CD4-positive, alpha-beta T cell (primary cell): ENCODE results near the gene ZNF324. TPM values are rescaled to one million over a fixed set of nuclear protein-coding genes. Genes with fewer than 3 reads are reported as not detected.
A peak's percentile ranks its signal among the peaks of the same experiment; 100 is the strongest.
"Not testable (repeated sequence)": the region's sequence is repeated elsewhere in the genome, so short reads cannot be mapped to it uniquely, and the experiment has no call there.

Experiments
- ATAC-seq: fragments of 200-7000 bp; cut with Tn5 transposase; one replicate; pipeline ENCODE4 v1.10.0; 2022; ENCODE audit warnings: mild to moderate bottlenecking; ENCODE audit not compliant: poor library complexity
- CTCF ChIA-PET: fragments of 350-600 bp; sonication (Branson Sonifier 250); formaldehyde crosslinking; loops from one replicate; lab custom pipeline; 2021; ENCODE audit warnings: antibody characterized with exemption, inconsistent platforms; lab: Charles Lee
- POLR2A ChIA-PET: fragments of 350-600 bp; sonication (Branson Sonifier 250); formaldehyde crosslinking; loops from one replicate; lab custom pipeline; 2021; ENCODE audit warnings: antibody characterized with exemption, inconsistent platforms; lab: Charles Lee
- DNase-seq, 14 experiments: peaks; one replicate each; pipeline ENCODE4 v3.0.0-alpha.2; 2013 to 2020; ENCODE audit warnings: mixed read lengths in 2 of 14
- H3K27ac ChIP-seq, 2 donors: one replicate each; pipeline versions ENCODE4 v1.5.1 to v1.7.0; 2013; ENCODE audit warnings: low read length in 2 of 2, low read depth in 1 of 2, mild to moderate bottlenecking in 1 of 2
- H3K27me3 ChIP-seq, 2 experiments: 1 replicate in 1 of 2; 2 replicates in 1 of 2; pipeline versions ENCODE4 v1.6.1 to v1.7.0; 2013; ENCODE audit warnings: low read length in 2 of 2, control low read depth in 1 of 2, mild to moderate bottlenecking in 1 of 2, moderate library complexity in 1 of 2; ENCODE audit not compliant: insufficient read depth in 2 of 2, control insufficient read depth in 1 of 2
- H3K36me3 ChIP-seq: one replicate; pipeline ENCODE4 v1.6.1; 2013; ENCODE audit warnings: low read length, control low read depth; ENCODE audit not compliant: insufficient read depth
- H3K4me1 ChIP-seq: one replicate; pipeline ENCODE4 v1.6.1; 2013; ENCODE audit warnings: low read length, control low read depth; ENCODE audit not compliant: insufficient read depth
- H3K4me3 ChIP-seq: one replicate; pipeline ENCODE4 v1.5.1; 2013; ENCODE audit warnings: mild to moderate bottlenecking, low read length, moderate library complexity
- H3K9me3 ChIP-seq, 2 experiments: 1 replicate in 1 of 2; 2 replicates in 1 of 2; pipeline versions ENCODE4 v1.6.1 to v1.7.0; 2013; ENCODE audit warnings: low read length in 2 of 2, mild to moderate bottlenecking in 2 of 2, control low read depth in 1 of 2, moderate library complexity in 1 of 2; ENCODE audit not compliant: control insufficient read depth in 1 of 2, insufficient read depth in 1 of 2
- H3K27ac Mint-ChIP-seq: one replicate; pipeline ENCODE4 v1.8.0; 2020; ENCODE audit warnings: mixed read lengths
- H3K27me3 Mint-ChIP-seq: one replicate; pipeline ENCODE4 v1.8.0; 2021; ENCODE audit warnings: mixed read lengths
- H3K36me3 Mint-ChIP-seq: one replicate; pipeline ENCODE4 v1.8.0; 2021; ENCODE audit warnings: low read depth, mixed read lengths
- H3K4me1 Mint-ChIP-seq: one replicate; pipeline ENCODE4 v1.8.0; 2021; ENCODE audit warnings: low read depth, mixed read lengths
- H3K4me3 Mint-ChIP-seq: one replicate; pipeline ENCODE4 v1.8.0; 2020; ENCODE audit warnings: mild to moderate bottlenecking, mixed read lengths
- H3K9me3 Mint-ChIP-seq: one replicate; pipeline ENCODE4 v1.8.0; 2020; ENCODE audit warnings: mixed read lengths
- intact Hi-C, 2 experiments: fragments of 100-400 bp; cut with DNase I in 1 of 2; cut with micrococcal nuclease in 1 of 2; formaldehyde crosslinking; loops; one replicate each; pipeline versions ENCODE4 v1.15.1 to v1.9.0; 2023 to 2025; cut with DNase I, micrococcal nuclease
- total RNA-seq, 174 experiments: library from RNA in 2 of 174; stranded (reverse) in 2 of 174; gene quantifications; one replicate each; pipeline ENCODE4 v1.2.3 and lab custom pipeline; 2021 to 2026
- TF ChIP-seq, protein P1 (sequence below): fragments of 200-600 bp; IDR thresholded peaks from one replicate; pipeline ENCODE4 v1.8.0; 2022; ENCODE audit warnings: antibody characterized with exemption, mild to moderate bottlenecking

Gene ZNF324
- total RNA-seq, 2 experiments from 2014 or later: 24.3 to 25.2 TPM

DNA sequence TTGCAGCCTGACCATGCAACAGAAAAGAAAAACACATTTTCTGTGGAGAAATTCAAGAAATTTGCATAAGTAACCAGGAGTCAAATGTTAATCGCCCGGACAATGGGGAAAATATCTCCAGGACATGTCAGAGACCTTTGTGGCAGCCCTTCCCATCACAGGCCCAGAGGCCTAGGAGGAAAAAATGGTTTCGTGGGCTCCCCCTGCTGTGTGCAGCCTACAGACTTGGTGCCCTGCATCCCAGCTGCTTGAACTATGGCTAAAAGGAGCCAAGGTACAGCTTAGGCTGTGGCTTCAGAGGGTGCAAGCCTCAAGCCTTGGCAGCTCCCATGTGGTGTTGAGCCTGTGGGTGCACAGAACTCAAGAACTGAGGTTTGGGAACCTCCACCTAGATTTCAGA, 18.0 kb upstream of the ZNF324 start:
- Mint-ChIP-seq H3K4me1 (peaks cover 17% of the 10 kb centered on the region), H3K27me3 (peaks cover 42% of the 10 kb centered on the region), H3K36me3 (peaks cover 17% of the 10 kb centered on the region)
- CTCF ChIA-PET, POLR2A ChIA-PET, H3K27ac ChIP-seq, H3K4me3 ChIP-seq, DNase-seq, H3K9me3 Mint-ChIP-seq, H3K4me3 Mint-ChIP-seq, intact Hi-C loops, H3K27ac Mint-ChIP-seq, ATAC-seq, H3K36me3 ChIP-seq: not testable (repeated sequence)
- peaks cover 15% of the 10 kb centered on the region for H3K4me1 ChIP-seq
- peaks cover 7 to 14% of the 10 kb centered on the region in 2 experiments for H3K9me3 ChIP-seq
- H3K27me3 ChIP-seq: peaks cover 9 to 16% of the 10 kb centered on the region in 2 experiments

DNA sequence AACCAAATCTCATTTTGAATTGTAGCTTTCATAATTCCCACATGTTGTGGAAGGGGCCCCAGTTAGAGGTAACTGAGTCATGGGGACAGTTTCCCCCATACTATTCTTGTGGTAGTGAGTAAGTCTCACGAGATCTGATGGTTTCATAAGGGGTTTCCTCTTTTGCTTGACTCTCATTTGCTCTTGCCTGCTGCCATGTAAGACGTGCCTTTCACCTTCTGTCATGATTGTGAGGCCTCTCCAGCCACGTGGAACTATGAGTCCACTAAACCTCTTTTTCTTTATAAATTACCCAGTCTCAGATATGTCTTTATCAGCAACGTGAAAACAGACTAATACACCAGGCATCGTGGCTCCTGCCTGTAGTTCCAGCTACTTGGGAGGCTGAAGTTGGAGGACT, 16.9 kb upstream of the ZNF324 start:
- Histone ChIP-seq H3K36me3 (peaks cover 10% of the 10 kb centered on the region), H3K9me3 (peaks cover 7 to 14% of the 10 kb centered on the region in 2 experiments), H3K4me1 (peaks cover 15% of the 10 kb centered on the region), H3K27me3 (peaks cover 9 to 16% of the 10 kb centered on the region in 2 experiments)
- H3K27ac Mint-ChIP-seq, H3K9me3 Mint-ChIP-seq, POLR2A ChIA-PET, DNase-seq, H3K4me3 ChIP-seq, ATAC-seq, H3K27ac ChIP-seq: not testable (repeated sequence)
- Mint-ChIP-seq H3K27me3 (peaks cover 31% of the 10 kb centered on the region), H3K4me3 (peak overlapping the region; percentile 38), H3K36me3 (peaks cover 26% of the 10 kb centered on the region), H3K4me1 (peaks cover 21% of the 10 kb centered on the region)
- intact Hi-C loops: loop anchor here in 1 of 2 experiments (2.0 to 5.0 kb wide), 2 partner anchors 41 to 143 kb away; partner anchors contain the start of genes ERVK3-1 and ZNF584
- CTCF ChIA-PET: interaction anchor here (0.6 to 2.6 kb wide), 2 partner anchors 9 to 70 kb away, joined by 3 to 10 read pairs; partner anchors contain the start of gene ZBTB45

DNA sequence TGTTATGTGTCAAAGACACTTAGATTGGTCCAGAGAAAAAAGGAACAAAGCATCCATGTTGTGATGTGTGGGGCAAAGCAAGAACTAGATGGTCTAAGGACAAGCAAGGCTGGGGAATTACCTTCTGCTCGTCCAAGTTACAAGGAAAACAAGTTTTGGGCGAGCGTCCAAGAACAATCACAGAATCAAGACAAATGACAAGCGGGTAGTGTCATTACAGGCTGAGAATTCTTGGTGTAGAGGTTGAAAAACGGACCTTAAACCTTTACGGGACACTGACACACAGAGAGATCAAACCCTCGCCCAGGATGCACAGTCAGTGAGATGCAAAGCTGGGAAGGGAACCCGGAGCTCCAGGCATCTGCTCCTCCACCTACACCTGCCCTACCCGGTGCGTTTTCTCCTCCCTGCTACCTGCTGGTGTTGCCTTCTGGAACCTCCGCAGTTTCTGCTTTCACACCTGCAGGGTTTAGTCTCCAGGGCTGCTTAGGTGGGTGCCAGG, 16.0 kb upstream of the ZNF324 start:
- peaks cover 9 to 16% of the 10 kb centered on the region in 2 experiments for H3K27me3 ChIP-seq
- peaks cover 10% of the 10 kb centered on the region for H3K36me3 ChIP-seq
- H3K36me3 Mint-ChIP-seq: peaks cover 26% of the 10 kb centered on the region
- intact Hi-C loops: loop anchor here (1.0 to 5.0 kb wide), 5 partner anchors 11 to 144 kb away; partner anchors contain the start of genes ZNF132 (in 2 of the 2), ZNF584 (in 2 of the 2) and ERVK3-1 (in 1 of the 2)
- H3K27me3 Mint-ChIP-seq: peaks cover 28% of the 10 kb centered on the region
- TF ChIP-seq, protein P1, sequence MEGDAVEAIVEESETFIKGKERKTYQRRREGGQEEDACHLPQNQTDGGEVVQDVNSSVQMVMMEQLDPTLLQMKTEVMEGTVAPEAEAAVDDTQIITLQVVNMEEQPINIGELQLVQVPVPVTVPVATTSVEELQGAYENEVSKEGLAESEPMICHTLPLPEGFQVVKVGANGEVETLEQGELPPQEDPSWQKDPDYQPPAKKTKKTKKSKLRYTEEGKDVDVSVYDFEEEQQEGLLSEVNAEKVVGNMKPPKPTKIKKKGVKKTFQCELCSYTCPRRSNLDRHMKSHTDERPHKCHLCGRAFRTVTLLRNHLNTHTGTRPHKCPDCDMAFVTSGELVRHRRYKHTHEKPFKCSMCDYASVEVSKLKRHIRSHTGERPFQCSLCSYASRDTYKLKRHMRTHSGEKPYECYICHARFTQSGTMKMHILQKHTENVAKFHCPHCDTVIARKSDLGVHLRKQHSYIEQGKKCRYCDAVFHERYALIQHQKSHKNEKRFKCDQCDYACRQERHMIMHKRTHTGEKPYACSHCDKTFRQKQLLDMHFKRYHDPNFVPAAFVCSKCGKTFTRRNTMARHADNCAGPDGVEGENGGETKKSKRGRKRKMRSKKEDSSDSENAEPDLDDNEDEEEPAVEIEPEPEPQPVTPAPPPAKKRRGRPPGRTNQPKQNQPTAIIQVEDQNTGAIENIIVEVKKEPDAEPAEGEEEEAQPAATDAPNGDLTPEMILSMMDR: no peak
- no peak overlapping the region for H3K27ac ChIP-seq
- peaks cover 15% of the 10 kb centered on the region for H3K4me1 ChIP-seq
- no peak for DNase-seq
- H3K9me3 Mint-ChIP-seq: peaks cover 4% of the 10 kb centered on the region
- POLR2A ChIA-PET: interaction anchor here (0.5 to 1.5 kb wide), 10 partner anchors 11 to 681 kb away, joined by 3 to 24 read pairs (median 4); partner anchors contain the start of genes TRIM28, ZNF132, ZNF497 and ZNF552
- H3K27ac Mint-ChIP-seq: peak overlapping the region; percentile 63
- H3K9me3 ChIP-seq: peaks cover 7 to 14% of the 10 kb centered on the region in 2 experiments
- H3K4me3 Mint-ChIP-seq: peak overlapping the region; percentile 85
- ATAC-seq: peak; percentile 15
- peaks cover 21% of the 10 kb centered on the region for H3K4me1 Mint-ChIP-seq
- CTCF ChIA-PET: interaction anchor here (1.1 to 2.6 kb wide), 2 partner anchors 63 to 69 kb away, joined by 3 to 10 read pairs; partner anchors contain the start of gene ZBTB45
- H3K4me3 ChIP-seq: peak overlapping the region; percentile 66
